GM12864 (cell line): Measurements from ENCODE around the gene MLLT11.

ENCODE experiments used
- DNase-seq: peaks from one replicate; pipeline ENCODE4 v3.0.0-alpha.2; 2011; ENCODE audit warnings: low read depth
- H3K4me3 ChIP-seq: 2 replicates; pipeline ENCODE4 v1.5.1; 2011; ENCODE audit warnings: mild to moderate bottlenecking, low read depth, low read length, control low read depth
- CTCF ChIP-seq: IDR thresholded peaks from 2 replicates; pipeline ENCODE4 v1.5.1; 2011; ENCODE audit warnings: low read depth, mild to moderate bottlenecking, moderate library complexity, low read length, control low read depth, inconsistent platforms; ENCODE audit errors: missing control alignments

The MLLT11 gene

GRCh38 chr1:151032164-151032563, 28.0 kb upstream of the MLLT11 start:
- no peak overlapping the region for H3K4me3 ChIP-seq
- DNase-seq = no peak
- no peak for TF ChIP-seq CTCF

GRCh38 chr1:151035167-151035566, 25.0 kb upstream of the MLLT11 start:
- no peak overlapping the region for H3K4me3 ChIP-seq
- TF ChIP-seq CTCF = no peak
- DNase-seq = no peak

- no peak for DNase-seq
- no peak for TF ChIP-seq CTCF
- H3K4me3 ChIP-seq = no peak within 1 kb of the TSS
These were observed 23.8 kb upstream of the MLLT11 start, which contains the start of gene BNIPL for GRCh38 chr1:151036356-151036755. BNIPL (plus strand) TSS chr1:151036586; CDS start chr1:151036726, 140 bp downstream.

GRCh38 chr1:151037032-151037431, 23.2 kb upstream of the MLLT11 start:
- DNase-seq = no peak
- TF ChIP-seq CTCF = no peak
- H3K4me3 ChIP-seq = no peak overlapping the region

GRCh38 chr1:151039521-151039920, 20.7 kb upstream of the MLLT11 start:
- no peak for TF ChIP-seq CTCF
- H3K4me3 ChIP-seq = no peak overlapping the region
- DNase-seq = no peak

- TF ChIP-seq CTCF = no peak
- DNase-seq = no peak
- no peak overlapping the region for H3K4me3 ChIP-seq
These were observed 17.0 kb upstream of the MLLT11 start for GRCh38 chr1:151043163-151043562.

GRCh38 chr1:151047591-151047924, 12.6 kb upstream of the MLLT11 start, which contains the start of gene C1orf56:
C1orf56 (plus strand) TSS chr1:151047751; CDS start chr1:151047848, 97 bp downstream.
- TF ChIP-seq CTCF = no peak
- peak within 1 kb of the TSS; percentile 74 for H3K4me3 ChIP-seq
- no peak for DNase-seq
